HG03378 (cell line): ENCODE data around the gene PAIP1.
A peak's percentile ranks its signal among the peaks of the same experiment; 100 is the strongest.
"Not testable (repeated sequence)": the region's sequence is repeated elsewhere in the genome, so short reads cannot be mapped to it uniquely, and the experiment has no call there.

Source experiments
- ATAC-seq: cut with Tn5 transposase; IDR thresholded peaks from one replicate; pipeline ENCODE4 v1.9.1; 2021; ENCODE audit warnings: mild to moderate bottlenecking, moderate library complexity; ENCODE audit not compliant: unreplicated experiment

Gene PAIP1

GRCh38 chr5:43530648-43531047 is 26.2 kb downstream of the PAIP1 start:
- ATAC-seq: no peak

GRCh38 chr5:43523662-43524072 is 33.2 kb downstream of the PAIP1 start:
- ATAC-seq: no peak

- no peak for ATAC-seq
Observed at GRCh38 chr5:43520615-43521014, 36.3 kb downstream of the PAIP1 start.

GRCh38 chr5:43515678-43516048 is 41.2 kb downstream of the PAIP1 start:
- no peak for ATAC-seq

- peak; percentile 98 for ATAC-seq
Observed at GRCh38 chr5:43514816-43515677, 41.8 kb downstream of the PAIP1 start, which contains the start of gene C5orf34. Gene C5orf34, minus strand, starts transcription at chr5:43515148. Its CDS starts 5,809 bp downstream, at chr5:43509339.

- ATAC-seq: peak; percentile 12
Observed at GRCh38 chr5:43514471-43514815, 42.4 kb downstream of the PAIP1 start.

- no peak for ATAC-seq
Observed at GRCh38 chr5:43514025-43514424, 42.9 kb downstream of the PAIP1 start.

GRCh38 chr5:43511062-43511461 is 45.8 kb downstream of the PAIP1 start:
- ATAC-seq: not testable (repeated sequence)

GRCh38 chr5:43498581-43498980 is 58.3 kb downstream of the PAIP1 start:
- ATAC-seq: no peak

GRCh38 chr5:43497311-43498104 is 59.4 kb downstream of the PAIP1 start:
- ATAC-seq: no peak

GRCh38 chr5:43491326-43491725 is 65.6 kb downstream of the PAIP1 start:
- ATAC-seq: no peak

GRCh38 chr5:43486353-43486752 is 70.5 kb downstream of the PAIP1 start:
- ATAC-seq: no peak

- ATAC-seq: no peak
Observed at GRCh38 chr5:43485406-43485805, 71.5 kb downstream of the PAIP1 start.

GRCh38 chr5:43484106-43484849 is 72.6 kb downstream of the PAIP1 start:
- ATAC-seq: peak; percentile 76

GRCh38 chr5:43483298-43484105 is 73.4 kb downstream of the PAIP1 start, which contains the start of gene TMEM267:
Gene TMEM267, minus strand, starts transcription at chr5:43483865. Its CDS starts 29,896 bp downstream, at chr5:43453969.
- peak; percentile 55 for ATAC-seq

- ATAC-seq: no peak
Observed at GRCh38 chr5:43482490-43483297, 74.2 kb downstream of the PAIP1 start.
